A673 (cell line): ENCODE data around the gene EIF2D.

Source experiments
- CTCF ChIP-seq: fragments of 300-800, 200-600 bp; sonication (generic); conservative IDR thresholded peaks from 2 replicates; pipeline ENCODE4 v1.5.1; 2017; ENCODE audit warnings: low read depth, mild to moderate bottlenecking, antibody characterized with exemption, low read length, moderate library complexity, mixed read lengths
- EZH2 ChIP-seq: fragments of 200-600 bp; sonication (generic); IDR thresholded peaks from 2 replicates; pipeline ENCODE4 v1.6.1; 2017; ENCODE audit warnings: borderline replicate concordance, low read depth, mild to moderate bottlenecking, mixed read lengths, antibody characterized with exemption, low read length; ENCODE audit not compliant: poor library complexity, severe bottlenecking

- TF ChIP-seq CTCF (peak; percentile 53), EZH2 (no peak)
Measured at GRCh38 chr1:206606867-206607266, 5.4 kb downstream of the EIF2D start.
